ENCODE data around the gene CHAF1A.

The CHAF1A gene

GRCh38 chr19:4367781-4368127 lies 34.7 kb upstream of the CHAF1A start:
- H4K20me1 ChIP-seq (ENCODE audit: insufficient read depth, low read length, poor library complexity, severe bottlenecking), result peaks cover 16% of the 10 kb centered on the region
- peaks cover 28% of the 10 kb centered on the region for H3K4me1 ChIP-seq (ENCODE audit: insufficient read depth, low read length, poor library complexity, severe bottlenecking)

GRCh38 chr19:4368128-4368820 lies 34.2 kb upstream of the CHAF1A start:
- peaks cover 28% of the 10 kb centered on the region for H3K4me1 ChIP-seq (ENCODE audit: insufficient read depth, low read length, poor library complexity, severe bottlenecking)
- H3K79me2 ChIP-seq (ENCODE audit: insufficient read depth, low read length), result peaks cover 41% of the 10 kb centered on the region; the same call in 1 of the 2 replicates
- H3K9me3 ChIP-seq (ENCODE audit: insufficient read depth, low read depth, low read length), result no peaks in the 10 kb centered on the region
- peak overlapping the region; percentile 71 for H3K9ac ChIP-seq (ENCODE audit: low read depth, low read length, poor library complexity, severe bottlenecking)
- H4K20me1 ChIP-seq (ENCODE audit: insufficient read depth, low read length, poor library complexity, severe bottlenecking), result peaks cover 16% of the 10 kb centered on the region
- H3K9me2 ChIP-seq (replicated peaks; ENCODE audit: low read depth, low read length), result no peaks in the 10 kb centered on the region
- H3K27me3 ChIP-seq (ENCODE audit: insufficient read depth, low read length, poor library complexity, severe bottlenecking), result no peaks in the 10 kb centered on the region
- H2AFZ ChIP-seq (ENCODE audit: low read length), result no peak overlapping the region
- no peak overlapping the region for H3K4me3 ChIP-seq (ENCODE audit: low read length, poor library complexity, severe bottlenecking)
- TF ChIP-seq CTCF (conservative IDR thresholded peaks at IDR 0.05; ENCODE audit: low read length), result no peak
- TF ChIP-seq EZH2phosphoT487 (IDR thresholded peaks at IDR 0.05; ENCODE audit: borderline replicate concordance), result no peak
- no peaks in the 10 kb centered on the region for H3F3A ChIP-seq (ENCODE audit: low read depth)
- H3K36me3 ChIP-seq (ENCODE audit: insufficient read depth, low read length), result peaks cover 26% of the 10 kb centered on the region; the same call in 1 of the 2 replicates
- H3K4me2 ChIP-seq (ENCODE audit: low read depth, low read length, poor library complexity, severe bottlenecking), result no peak overlapping the region

More at GRCh38 chr19:4367781-4368127, 34.7 kb upstream of the CHAF1A start:
- Histone ChIP-seq H3K4me3 (ENCODE audit: low read length, poor library complexity, severe bottlenecking) (no peak overlapping the region), H3K4me2 (ENCODE audit: low read depth, low read length, poor library complexity, severe bottlenecking) (no peak overlapping the region), H3K27me3 (ENCODE audit: insufficient read depth, low read length, poor library complexity, severe bottlenecking) (no peaks in the 10 kb centered on the region), H3F3A (ENCODE audit: low read depth) (no peaks in the 10 kb centered on the region), H3K9me2 (replicated peaks; ENCODE audit: low read depth, low read length) (no peaks in the 10 kb centered on the region), H3K9ac (ENCODE audit: low read depth, low read length, poor library complexity, severe bottlenecking) (no peak overlapping the region), H3K9me3 (ENCODE audit: insufficient read depth, low read depth, low read length) (no peaks in the 10 kb centered on the region), H3K79me2 (ENCODE audit: insufficient read depth, low read length) (peaks cover 36% of the 10 kb centered on the region; the same call in 1 of the 2 replicates), H3K36me3 (ENCODE audit: insufficient read depth, low read length) (peaks cover 31% of the 10 kb centered on the region; the same call in 1 of the 2 replicates), H2AFZ (ENCODE audit: low read length) (no peak overlapping the region)
- TF ChIP-seq EZH2phosphoT487 (IDR thresholded peaks at IDR 0.05; ENCODE audit: borderline replicate concordance) (no peak), CTCF (conservative IDR thresholded peaks at IDR 0.05; ENCODE audit: low read length) (no peak)

GRCh38 chr19:4369109-4369887 lies 33.1 kb upstream of the CHAF1A start:
- Histone ChIP-seq H3K27me3 (ENCODE audit: insufficient read depth, low read length, poor library complexity, severe bottlenecking) (no peaks in the 10 kb centered on the region), H3K36me3 (ENCODE audit: insufficient read depth, low read length) (peaks cover 16% of the 10 kb centered on the region; the same call in 1 of the 2 replicates), H4K20me1 (ENCODE audit: insufficient read depth, low read length, poor library complexity, severe bottlenecking) (peaks cover 18% of the 10 kb centered on the region), H3K4me1 (ENCODE audit: insufficient read depth, low read length, poor library complexity, severe bottlenecking) (peaks cover 33% of the 10 kb centered on the region), H3K9ac (ENCODE audit: low read depth, low read length, poor library complexity, severe bottlenecking) (peak overlapping the region; percentile 71), H3K9me3 (ENCODE audit: insufficient read depth, low read depth, low read length) (no peaks in the 10 kb centered on the region), H3K4me3 (ENCODE audit: low read length, poor library complexity, severe bottlenecking) (peak overlapping the region; percentile 68), H3K9me2 (replicated peaks; ENCODE audit: low read depth, low read length) (no peaks in the 10 kb centered on the region), H2AFZ (ENCODE audit: low read length) (no peak overlapping the region), H3K4me2 (ENCODE audit: low read depth, low read length, poor library complexity, severe bottlenecking) (peak overlapping the region; percentile 87), H3F3A (ENCODE audit: low read depth) (no peaks in the 10 kb centered on the region), H3K79me2 (ENCODE audit: insufficient read depth, low read length) (peaks cover 51% of the 10 kb centered on the region; the same call in 1 of the 2 replicates)
- TF ChIP-seq CTCF (conservative IDR thresholded peaks at IDR 0.05; ENCODE audit: low read length) (no peak), EZH2phosphoT487 (IDR thresholded peaks at IDR 0.05; ENCODE audit: borderline replicate concordance) (no peak)
